Activated CD8-positive, alpha-beta memory T cell treated with anti-CD3 and anti-CD28 coated beads for 24 hours (primary cell): ENCODE results near the gene UBIAD1.
"Not testable (repeated sequence)": the region's sequence is repeated elsewhere in the genome, so short reads cannot be mapped to it uniquely, and the experiment has no call there.

Experiments
- DNase-seq: peaks from one replicate; pipeline ENCODE4 v3.0.0-alpha.2; 2020

Gene UBIAD1, protein sequence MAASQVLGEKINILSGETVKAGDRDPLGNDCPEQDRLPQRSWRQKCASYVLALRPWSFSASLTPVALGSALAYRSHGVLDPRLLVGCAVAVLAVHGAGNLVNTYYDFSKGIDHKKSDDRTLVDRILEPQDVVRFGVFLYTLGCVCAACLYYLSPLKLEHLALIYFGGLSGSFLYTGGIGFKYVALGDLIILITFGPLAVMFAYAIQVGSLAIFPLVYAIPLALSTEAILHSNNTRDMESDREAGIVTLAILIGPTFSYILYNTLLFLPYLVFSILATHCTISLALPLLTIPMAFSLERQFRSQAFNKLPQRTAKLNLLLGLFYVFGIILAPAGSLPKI

DNA sequence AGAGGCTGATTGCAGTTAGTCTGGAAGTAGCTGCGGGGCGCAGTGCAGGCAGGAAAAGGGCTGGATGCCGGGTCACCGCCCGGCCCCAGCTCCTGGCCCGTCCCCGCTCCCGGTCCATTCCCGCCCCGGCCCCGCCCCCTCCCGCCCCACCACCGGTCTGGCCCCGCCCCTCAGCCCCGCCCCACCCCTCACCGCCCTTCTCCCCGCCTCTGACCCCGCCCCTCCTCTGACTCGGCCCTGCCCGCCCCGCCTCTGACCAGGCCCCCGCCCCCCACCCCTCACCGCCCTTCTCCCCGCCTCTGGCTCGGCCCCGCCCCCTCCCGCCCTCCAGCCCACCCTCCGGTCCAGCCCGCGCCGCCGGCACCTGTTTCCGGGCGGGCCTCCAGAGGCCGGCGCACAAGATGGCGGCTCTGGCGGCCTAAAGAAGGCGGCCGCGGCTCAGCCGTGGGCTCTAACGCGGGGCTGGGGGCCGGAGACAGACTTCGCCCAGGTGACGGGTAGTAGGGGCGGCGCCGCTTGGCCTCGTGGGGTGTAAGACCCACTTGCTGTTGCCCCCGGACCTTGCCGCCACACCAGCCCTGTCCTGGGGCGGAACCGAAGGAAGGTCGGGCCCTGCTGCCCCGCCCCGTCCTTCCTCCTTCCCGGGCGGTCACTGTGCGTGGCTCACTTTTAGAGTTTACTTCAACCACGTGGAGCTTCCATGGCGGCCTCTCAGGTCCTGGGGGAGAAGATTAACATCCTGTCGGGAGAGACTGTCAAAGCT lies at the start of gene UBIAD1:
UBIAD1 (plus strand) TSS at position 367 of the 763 bp plus-strand sequence; CDS start at position 701, 334 bp downstream.
- DNase-seq: peak; percentile 92

DNA sequence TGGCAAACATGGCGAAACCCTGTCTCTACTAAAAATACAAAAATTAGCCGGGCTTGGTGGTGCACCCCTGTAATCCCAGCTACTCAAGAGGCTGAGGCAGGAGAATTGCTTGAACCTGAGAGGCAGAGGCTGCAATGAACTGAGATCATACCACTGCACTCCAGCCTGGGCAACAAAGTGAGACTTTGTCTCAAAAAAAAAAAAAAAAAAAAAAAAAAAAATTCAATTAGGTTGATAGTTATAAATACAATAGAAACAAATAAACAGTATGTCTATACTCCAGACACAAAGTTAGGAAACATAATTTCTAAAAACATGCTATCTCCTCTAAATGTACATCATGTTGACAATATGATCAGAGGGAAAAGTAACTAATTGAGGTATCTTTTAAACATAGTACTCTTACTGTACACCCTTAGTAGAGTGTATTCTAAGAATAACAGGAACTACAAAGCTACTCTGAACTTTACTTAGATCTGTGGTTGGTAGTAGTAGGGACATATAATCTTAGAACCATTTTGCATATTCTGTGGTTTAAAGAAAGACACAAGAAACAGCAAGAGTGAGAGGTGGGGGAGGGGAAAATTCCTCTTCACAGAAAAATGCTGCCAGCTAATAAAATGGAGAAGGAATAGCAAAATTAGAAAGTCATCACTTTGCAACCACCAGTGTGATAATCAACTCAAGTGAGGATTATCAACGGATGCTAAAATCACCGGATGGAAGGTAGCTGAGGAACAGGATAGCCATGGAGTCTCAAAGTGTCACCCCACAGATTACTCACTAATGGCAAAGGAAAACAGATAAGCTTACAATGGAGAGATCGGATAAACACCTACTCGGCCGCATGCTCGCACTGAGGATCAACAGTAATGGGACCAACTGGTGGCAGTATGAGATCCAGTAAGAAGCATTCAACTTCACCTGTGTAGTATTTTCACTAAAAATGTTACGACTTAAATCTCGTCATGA lies 45.6 kb upstream of the UBIAD1 start:
- DNase-seq: no peak

DNA sequence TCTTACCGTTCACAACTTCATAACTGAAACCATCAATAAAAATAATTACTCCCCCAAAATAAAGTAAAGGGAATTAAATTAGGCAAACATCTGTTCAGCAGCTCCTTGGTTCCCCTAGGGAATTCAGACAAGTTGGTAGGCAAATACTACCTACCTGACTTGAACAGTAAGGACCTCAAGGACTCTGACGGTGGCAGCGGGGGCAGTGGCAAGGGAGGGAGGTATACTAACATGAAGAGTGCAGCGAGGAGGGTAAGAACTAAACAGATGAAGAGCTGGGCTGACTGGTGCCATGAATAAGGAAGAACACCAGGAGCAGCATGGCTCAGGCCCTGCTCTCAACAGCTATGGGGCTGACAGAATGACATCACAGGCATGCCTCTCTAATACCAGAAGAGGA lies 43.8 kb upstream of the UBIAD1 start:
- no peak for DNase-seq

DNA sequence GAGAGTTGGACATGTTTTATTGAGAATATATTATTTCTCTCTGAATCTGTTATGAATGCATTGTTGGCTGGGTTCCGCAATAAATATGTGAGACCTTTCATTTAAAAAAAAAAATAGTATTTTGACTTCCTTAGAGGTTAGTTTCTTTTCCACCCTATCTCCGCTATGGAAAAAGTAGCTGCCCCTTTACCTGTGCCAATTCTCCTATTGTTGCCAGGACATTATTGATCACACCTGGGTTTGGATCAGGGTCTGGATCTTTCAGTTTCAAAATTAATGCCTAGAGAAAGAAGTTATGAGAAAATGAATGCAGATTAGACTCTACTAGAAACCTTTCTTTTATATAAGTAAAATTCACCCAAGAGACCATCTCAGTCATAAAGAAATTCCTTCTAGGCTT lies 39.8 kb upstream of the UBIAD1 start:
- no peak for DNase-seq

DNA sequence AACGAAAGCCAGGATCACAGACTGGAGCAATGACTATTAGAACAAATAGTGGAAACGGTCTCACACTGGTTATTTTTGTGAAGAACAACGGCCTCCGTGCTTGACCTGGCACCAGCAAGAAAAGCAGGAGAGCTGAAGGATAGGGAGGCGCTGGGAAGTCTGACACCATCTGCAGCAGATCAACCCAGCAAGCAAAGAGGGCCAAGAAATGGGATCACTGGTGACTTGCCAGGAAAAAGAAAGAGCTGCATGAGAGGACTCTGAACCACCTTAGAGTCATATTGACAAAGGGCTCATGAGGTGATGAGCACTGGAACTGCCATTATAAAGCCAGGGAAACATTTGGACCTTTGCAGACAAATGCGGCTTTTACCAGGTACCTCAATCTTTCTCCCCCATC lies 35.6 kb upstream of the UBIAD1 start:
- DNase-seq: no peak

DNA sequence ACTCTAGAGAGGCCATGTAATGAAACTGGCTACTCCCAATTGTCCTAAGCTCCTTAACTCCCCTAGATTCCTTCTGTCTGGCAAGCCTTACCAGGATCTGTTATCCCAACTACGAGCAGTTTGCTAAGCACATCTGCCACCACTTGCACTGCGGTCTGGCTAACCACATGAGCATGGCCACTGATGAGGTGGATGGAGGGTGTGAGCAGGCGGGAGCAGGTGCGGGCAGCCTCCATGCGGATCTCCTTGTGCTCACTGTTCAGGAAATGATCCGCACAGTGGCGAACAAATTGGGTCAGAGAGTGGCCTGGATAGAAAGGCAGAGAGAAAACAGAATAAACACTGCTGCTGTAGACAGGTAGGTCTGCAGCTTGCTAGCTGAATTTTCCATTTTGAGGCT lies 34.7 kb upstream of the UBIAD1 start:
- DNase-seq: no peak

DNA sequence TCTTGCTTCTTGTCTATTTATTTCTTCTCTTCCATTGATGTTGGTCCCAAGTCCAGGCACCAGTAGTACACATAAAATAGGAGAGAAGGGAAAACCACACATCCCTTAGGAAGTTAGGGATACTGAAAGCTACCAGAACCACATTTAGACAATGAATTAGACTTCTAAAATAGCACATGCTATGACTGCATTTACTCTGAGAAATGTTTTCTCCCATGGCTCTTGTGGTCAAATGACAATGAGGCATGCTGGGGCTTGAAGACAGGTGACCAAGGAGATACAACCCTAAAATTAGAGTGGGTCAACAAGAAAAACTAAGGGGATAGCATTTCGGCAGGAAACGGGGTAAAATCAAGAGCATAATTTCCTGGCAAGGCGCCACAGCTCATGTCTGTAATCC lies 27.8 kb upstream of the UBIAD1 start:
- DNase-seq: peak; percentile 21

DNA sequence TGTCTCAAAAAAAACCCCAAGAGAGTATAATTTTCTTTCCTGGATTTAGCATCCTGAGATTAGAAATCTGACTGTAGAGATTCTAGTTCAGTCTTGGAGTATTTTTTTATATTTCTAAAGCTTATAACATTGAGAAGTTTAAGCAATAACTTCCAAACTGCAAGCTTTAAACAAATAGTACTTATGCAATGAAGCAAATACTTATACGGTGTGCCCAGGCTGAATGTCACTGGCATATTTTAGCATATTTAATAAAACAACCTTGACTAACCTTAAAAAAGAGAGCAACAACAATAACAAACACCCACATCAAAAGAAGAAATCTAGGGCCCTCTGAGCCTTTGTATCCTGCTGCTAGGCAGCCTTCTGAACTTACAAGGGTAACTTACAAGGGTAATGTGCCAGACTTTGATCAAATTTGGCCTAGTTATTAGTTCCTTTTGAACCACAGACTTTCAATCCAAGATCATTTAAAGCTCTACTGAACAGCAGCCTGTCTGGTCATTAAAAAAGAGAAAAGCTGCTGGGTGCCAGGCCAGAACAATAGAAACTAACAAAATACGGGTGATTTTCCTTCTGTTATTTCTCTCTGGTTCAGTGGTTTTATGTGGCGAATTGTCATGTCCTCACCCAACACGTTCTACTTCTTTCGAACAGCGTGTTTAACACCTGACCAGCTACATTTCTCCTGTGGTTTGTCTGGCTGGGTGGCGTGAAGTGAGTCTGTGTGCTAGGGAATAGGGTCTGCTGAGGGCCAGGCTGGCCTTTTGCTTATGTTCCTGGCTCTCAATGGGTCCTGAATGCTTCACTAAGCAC lies 26.9 kb upstream of the UBIAD1 start:
- no peak for DNase-seq

DNA sequence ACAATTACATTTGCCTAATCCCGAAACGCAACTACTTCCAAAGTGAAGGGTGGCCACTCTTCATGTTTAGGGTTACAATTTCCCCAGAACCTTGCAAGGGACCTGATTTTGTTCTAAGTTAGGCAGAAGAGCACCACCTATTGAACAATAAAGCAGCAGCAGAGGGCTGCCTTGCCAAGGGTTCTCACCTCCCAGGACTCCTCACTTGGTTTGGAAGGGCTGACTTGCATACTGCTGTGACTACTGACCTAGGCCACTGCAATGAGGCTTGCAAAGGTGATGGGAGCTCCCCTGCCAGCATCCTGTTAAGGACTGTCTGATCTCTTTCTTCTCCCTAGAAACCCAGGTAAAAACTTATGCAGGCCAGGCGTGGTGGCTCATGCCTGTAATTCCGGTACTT lies 24.8 kb upstream of the UBIAD1 start:
- DNase-seq: no peak

DNA sequence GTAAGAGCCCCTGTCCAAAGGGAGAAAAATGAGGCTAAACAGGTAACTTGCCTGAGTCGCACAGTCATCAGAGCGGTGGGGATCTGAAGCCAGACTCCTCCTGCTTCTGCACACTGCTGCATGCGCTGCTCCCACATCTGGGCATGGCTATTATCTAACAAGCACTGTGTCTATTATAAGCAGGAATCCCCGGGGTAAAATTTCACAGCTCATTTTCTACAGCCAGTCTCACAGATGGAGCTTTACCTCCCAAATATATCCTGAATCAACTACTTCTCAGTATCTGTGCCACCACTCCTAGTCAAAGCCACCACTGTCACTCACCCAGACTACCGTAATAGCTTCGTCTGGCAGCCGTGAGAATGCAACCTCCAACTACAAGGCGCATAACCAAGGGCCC lies 20.5 kb upstream of the UBIAD1 start:
- no peak for DNase-seq

DNA sequence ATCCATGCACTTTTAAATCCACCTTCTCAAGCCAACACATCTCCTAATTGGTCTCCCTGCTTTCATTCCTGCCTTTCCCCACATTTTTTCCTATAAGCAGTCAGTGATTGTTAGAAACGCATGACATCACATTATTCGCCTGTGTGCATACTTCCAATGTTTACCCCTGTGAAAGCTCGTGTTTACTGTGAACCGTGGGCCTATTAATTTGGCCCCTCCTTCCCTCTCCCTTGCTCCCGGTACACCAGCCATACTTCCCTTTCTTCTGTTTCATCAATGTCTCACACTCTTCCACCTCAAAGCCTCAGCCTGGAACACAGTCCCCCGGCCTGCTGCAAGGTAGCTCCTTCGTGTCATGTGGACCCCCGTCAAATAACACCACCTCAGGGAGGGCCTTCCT lies 19.8 kb upstream of the UBIAD1 start:
- no peak for DNase-seq

DNA sequence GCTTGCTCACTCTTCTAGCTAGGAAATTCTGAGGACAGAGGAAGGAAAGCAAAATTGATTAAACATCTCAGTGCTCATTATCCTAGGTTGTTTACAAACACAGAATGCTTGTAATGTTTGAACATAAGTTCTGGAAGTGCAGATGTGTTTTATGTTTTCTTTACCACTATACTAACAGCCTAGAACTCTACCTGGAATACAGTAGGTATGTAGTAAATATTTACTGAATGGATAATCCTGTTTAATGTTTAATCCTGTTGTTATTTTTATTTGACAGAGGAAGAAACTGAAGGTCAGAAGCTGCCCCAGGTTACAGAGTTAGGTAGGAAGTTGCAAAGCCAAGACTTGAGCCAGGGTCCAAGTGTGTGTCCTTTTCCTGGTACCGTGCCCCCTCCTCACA lies 16.7 kb upstream of the UBIAD1 start:
- DNase-seq: no peak

DNA sequence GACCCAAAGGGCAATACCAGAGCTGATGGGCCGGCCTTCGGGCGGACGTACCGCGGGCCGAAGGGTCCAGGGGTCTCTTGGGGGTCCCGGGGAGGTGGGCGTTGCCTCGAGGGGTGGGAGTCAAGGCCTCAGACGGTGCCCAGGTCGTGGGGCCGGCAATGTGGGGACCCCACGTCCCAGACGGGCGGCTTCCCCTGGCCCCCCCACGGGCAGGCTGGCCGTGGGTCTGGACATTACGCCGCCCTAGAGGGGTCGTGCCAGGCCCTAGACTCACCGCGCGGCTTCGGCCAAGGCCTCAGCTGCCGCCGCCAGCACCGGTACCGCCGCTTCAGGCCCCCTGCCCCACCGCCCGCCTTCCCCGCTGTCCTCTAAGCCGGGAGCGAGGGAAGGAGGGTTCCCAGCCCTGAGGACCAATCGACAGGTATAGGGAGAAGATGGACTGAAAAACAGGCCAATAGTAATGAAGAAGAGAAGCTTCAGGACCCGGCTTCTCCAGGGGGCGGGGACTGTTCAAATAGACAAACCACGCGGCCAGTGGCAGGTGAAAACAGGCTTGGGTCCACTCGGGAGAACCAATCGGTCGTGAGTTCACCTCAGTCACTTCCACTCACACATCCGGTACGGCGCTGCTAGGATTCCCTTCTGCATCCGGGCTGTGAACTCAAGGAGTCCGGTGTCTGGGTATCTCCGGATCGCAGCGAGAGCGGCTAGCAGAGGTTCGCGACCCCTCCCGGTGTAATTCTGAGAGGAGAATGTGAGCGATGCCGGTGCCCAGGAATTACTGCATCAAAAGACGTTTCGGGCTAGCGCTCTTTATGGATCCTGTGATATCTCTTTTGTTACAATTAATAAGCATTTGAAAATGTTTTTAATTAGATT lies 10.6 kb upstream of the UBIAD1 start, which contains the start of gene MTOR:
MTOR (minus strand) TSS at position 381 of the 879 bp plus-strand sequence. CDS start 3,142 bp downstream, outside the sequence.
- DNase-seq: peak; percentile 94

DNA sequence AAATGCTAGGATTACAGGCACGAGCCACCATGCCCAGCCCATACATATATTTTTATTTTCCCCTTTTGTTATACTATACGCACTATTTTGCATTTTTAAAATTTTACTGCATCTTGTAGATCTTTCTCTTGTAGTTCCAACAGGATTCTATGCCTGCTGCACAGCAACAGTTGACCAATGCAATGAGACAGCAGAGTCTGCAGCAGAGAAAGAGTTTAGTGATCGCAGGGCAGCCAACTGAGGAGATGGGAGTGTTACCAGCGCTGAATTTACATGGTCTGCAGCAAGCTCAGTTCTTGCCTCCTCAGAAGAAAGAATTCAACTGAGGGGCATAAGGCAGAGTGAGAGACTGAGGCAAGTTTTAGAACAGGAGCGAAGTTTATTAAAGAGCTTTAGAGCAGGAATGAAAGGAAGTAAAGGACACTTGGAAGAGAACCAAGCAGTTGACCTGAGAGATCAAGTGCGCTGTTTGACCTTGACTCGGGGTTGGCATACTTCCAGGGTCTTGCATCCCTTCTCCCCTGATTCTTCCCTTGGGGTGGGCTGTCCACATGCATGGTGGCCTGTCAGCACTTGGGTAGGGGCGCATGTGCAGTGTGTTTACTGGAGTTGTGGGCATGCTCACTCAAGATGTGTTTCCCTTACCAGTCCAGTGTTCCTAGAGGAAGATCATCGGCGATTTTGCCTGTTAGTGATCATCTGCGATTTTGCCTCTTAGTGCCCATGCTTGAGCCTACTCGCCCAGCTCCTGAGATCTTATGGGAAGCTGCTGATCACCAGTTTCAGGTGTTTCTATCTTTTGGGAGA lies 6.5 kb upstream of the UBIAD1 start:
- no peak for DNase-seq

DNA sequence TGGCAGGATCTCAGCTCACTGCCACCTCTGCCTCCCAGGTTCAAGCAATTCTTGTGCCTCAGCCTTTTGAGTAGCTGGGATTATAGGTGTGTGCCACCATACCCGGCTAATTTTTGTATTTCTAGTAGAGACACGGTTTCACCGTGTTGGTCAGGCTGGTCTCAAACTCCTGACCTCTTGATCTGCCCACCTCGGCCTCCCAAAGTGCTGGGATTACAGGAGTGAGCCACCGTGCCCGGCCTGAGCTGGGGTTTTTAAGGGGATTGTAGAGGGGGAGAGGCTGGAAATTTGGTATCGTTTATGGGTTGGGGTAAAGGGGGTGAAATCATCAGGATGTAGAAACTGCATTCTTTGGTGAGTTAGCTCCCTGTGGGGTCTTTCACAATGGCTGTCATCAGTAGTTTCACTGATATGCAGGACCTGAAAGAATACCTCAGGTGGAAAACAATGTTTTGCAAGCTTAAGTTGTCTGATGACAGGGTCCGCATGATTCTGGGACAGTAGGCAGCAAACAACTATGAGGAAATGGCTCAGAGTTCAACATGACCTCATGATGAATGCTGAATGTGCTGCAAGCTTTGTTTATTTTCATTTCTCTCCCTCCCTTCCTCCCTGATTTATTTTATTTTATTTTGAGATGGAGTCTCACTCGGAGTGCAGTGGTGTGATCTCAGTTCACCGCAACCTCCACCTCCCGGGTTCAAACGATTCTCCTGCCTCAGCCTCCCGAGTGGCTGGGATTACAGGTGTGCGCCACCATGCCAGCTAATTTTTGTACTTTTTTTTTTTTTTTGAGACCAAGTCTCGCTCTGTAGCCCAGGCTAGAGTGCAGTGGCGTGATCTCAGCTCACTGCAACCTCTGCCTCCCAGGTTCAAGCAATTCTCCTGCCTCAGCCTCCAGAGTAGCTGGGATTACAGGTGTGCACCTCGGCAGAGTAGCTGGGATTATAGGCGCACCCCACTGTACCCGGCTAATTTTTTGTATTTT lies 5.4 kb upstream of the UBIAD1 start:
- DNase-seq: not testable (repeated sequence)

DNA sequence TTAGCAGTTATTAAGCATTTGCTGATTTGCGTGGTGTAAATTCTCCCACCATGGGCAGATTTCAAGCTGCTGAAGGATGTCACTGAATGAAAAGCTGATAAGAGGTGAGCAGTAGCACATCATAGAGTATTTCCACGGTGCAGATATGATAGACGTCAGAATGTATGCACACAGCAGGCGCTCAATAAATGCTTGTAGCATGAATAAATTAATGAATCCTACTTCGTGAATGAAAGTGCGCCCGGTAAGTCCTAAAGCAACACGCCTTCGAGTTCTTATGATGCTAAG lies 510 bp upstream of the UBIAD1 start:
- DNase-seq: no peak

DNA sequence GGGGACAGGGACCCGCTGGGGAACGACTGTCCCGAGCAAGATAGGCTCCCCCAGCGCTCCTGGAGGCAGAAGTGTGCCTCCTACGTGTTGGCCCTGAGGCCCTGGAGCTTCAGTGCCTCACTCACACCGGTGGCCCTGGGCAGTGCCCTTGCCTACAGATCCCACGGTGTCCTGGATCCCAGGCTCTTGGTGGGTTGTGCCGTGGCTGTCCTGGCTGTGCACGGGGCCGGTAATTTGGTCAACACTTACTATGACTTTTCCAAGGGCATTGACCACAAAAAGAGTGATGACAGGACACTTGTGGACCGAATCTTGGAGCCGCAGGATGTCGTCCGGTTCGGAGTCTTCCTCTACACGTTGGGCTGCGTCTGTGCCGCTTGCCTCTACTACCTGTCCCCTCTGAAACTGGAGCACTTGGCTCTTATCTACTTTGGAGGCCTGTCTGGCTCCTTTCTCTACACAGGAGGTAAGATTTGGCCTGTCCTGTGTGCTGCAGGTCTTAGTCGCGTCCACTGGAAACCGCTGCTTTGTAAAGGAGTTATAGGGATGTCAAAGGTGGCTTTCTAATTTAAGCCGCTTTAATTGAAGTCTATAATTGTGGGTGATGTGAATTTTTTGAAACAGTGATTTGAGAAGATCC lies 717 bp downstream of the UBIAD1 start:
- no peak for DNase-seq

DNA sequence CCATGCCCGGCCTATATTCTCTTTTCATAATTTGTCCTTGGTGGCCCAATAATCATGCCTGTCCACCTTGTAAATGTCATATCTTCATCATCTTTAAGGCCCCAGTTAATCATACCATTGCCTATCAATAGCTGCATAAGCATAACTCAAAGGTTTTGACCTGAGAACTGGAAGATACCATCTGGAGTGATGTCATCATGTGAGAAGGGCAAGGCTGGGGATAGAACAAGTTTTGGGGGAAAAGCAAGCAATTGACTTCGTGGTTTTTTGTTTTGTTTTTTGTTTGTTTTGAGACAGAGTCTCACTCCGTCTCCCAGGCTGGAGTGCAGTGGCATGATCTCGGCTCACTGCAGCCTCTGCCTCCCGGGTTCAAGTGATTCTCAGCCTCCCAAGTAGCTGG lies 6.2 kb downstream of the UBIAD1 start:
- no peak for DNase-seq

DNA sequence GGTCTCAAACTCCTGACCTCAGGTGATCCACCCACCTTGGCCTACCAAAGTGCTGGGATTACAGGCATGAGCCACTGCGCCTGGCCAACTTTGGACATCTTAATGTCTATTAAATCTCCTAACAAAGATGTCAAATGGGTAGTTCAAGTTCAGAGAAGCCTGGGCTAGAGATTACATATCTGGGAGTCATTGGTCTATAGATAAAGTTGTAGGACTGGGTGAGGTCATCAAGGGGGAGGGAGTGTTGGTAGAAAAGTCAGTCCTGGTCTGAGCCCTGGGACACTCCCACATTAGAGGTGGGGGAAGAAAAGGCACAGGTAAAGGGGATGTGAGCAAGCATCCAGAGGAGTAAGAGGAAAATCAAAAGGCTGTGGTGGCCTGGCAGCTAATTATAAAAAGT lies 6.6 kb downstream of the UBIAD1 start:
- DNase-seq: no peak
